ENCODE data around the gene ADRA2B.
"Not testable (repeated sequence)": the region's sequence is repeated elsewhere in the genome, so short reads cannot be mapped to it uniquely, and the experiment has no call there.

- not testable (repeated sequence) for TF ChIP-seq CTCF, POLR2A, EP300 (IDR thresholded peaks at IDR 0.05)
Observed at GRCh38 chr2:96071977-96072491, 44.3 kb downstream of the ADRA2B start.
